Fibroblast of skin of scalp (primary cell): ENCODE measurements around the gene NEK4.
A peak's percentile ranks its signal among the peaks of the same experiment; 100 is the strongest.
"Not testable (repeated sequence)": the region's sequence is repeated elsewhere in the genome, so short reads cannot be mapped to it uniquely, and the experiment has no call there.

Experiments used
- DNase-seq: peaks from one replicate; pipeline ENCODE4 v3.0.0-alpha.2; 2013

The NEK4 gene

DNA sequence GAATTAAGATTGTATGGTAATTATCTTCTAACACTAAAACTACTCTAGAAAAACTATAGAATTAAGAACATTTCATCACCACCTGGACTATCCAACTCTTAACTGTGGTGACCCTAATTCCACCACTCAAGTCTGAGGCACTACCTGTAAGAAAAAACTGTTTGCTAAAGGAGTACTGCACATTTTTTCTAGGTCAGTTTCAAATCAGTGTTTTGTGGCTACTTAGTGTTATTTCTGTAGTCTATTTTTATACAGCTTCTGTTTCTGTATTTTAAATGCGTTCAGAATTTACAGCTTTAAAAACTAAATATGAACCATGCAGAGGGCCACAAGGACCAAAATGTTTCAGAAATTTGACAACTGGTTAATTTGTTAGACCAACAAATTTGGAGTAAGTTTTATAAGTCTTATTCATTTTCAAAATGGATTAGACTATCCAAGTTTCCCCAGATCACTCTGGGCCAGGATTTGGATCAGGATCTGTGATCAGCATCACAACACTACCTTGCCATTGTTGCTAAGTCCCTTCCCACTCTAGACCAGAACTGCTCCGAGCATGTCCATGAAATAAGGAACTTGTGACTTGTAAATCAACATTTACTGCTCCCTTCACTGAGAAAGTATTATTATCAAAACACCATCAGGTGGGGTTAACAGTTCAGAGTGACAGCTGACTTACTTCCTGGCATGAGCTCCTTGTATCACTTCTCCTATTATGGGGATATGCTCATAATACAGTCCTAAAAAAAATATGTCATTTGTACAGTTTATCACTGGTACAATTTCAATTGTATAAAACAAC lies 73.7 kb downstream of the NEK4 start:
- no peak for DNase-seq

DNA sequence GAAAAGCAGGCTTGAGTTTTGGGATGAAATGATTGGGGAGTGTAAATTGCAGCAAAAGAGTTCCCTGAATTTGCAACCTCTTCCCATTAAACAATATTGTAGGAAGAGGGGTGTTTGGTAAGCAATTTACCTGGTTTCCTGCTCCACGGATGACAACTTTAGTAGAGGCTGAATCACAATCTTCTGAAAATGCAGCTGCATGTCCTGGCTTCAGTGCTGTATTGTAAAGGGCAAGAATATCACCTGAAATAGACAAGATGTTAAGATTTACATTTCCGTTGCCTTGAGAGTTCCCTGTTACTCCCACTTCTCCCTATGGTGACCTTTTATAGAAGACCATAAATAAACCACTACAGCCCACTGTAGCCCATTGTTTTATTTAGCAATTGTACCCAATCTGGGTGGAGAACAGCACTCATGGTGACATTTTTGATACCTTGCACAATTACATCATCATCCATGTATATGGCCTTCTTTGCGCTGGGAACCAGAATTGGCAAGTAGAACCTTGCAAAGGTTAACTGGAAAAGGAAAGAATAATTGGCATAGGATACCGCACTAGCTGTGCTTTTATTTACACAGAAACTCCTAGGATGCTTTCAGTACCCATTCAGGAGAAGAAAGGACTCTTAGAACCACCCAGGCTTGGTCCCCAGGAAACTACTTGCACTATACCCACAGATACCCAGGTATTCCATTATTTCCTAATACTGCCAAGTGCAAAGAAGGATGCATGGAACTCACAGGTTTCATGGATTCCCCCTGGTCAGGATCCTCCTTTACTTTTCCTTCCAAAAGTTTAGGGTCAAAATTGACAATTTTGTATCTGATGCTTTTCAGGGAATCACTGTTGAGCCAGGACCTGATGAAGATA lies 74.7 kb downstream of the NEK4 start:
- DNase-seq, result no peak

DNA sequence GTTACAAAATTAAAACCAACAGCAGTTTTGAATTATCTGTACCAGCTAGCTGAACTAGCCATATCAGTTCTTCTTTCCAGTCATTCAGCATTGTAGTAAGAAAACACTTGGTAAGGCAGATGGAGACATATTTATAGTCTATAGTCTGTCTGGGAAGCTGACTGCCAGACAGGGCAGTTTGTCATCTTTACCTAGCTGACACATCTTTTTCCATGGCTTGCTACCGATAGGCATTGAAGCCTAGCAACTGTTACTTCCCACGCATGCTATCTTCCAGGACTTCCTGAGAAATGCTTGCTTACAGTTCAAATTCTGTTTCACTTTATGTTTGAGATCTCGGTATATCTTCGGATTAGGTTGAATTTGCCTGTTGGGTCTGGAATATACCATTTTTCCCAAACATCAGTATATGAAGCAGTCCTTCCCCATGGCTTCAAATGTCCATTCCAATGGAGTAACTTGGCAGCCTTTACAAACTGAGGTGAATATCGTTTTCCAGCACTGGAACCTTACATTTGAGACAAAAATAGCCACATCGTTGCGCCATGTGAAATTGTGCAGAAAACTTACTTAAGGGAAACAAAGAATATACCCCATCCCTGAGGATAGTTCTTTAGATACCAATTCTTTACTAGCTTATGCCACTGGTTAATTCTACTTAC lies 76.1 kb downstream of the NEK4 start:
- no peak for DNase-seq

DNA sequence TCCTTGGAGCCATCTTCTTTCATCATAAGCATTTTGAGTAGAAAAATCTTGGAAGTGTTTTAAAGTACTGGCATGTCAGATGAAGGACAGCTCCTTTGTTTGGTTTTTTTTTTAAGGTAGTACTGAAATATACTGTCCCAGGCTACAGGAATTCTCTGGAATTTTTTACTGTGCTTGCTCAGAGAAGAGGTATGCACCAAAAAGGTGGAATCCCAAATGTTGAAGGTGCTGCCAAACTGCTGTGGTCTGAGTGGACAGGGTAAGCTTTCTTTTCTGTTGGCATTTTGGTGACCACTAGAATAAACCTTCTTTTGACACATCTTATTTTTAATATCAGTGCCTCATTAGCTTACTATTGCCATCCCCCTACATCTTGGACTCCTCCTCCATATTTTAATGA lies 77.7 kb downstream of the NEK4 start:
- DNase-seq, result no peak

DNA sequence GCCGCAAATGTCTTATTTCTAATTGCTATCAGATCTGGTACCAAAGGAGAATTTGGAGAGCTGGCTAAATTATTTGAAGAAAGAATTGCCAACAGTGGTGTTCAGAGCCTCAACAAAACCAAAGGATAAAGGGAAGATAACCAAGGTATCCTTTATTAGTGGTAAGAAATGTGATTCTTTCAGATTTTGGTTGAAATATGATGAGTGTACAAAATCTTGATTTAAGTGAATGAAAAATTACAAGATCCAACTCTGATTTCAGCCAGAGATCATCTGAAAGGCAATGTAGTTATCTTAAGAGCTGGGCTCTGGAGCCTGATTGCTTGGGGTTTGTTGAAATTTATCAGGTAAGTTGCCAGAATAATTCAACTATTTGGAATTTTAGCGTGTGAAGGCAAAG lies 80.2 kb downstream of the NEK4 start:
- DNase-seq, result no peak

DNA sequence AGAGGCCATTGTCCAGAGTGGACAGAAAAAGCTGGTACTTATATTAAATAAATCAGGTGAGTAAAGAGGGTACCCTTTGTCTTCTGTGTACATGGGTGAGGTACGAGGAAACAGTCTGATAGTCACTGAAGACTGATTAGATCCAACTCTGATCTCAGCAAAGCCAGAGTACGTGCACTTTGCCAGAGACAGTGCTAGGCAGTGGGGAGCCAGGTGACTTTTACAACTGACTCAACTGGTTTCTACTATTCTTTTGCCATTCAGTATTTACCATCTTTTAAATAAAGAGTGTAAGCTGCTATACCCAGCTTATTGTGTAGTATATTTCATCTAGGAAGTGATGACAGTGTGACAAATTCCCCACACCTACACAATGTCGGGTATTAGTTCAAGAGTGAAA lies 81.6 kb downstream of the NEK4 start:
- DNase-seq, result no peak

DNA sequence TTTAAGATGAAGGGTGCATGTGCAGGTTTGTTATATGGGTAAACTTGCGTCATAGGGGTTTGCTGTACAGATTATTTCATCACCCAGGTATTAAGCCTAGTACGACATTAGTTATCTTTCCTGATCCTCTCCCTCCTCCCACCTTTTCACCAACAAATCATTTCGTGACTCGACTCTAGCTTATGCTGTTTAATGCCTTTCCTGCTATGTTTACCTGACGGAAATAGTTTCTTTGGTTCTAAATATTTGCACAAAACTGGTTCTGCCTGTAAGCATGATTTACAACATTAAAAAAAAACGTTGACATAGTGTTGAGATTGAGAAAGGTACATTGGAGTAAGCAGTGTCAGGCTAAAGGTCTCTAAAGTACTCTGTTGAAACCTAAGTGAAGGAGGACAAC lies 82.5 kb downstream of the NEK4 start:
- no peak for DNase-seq

DNA sequence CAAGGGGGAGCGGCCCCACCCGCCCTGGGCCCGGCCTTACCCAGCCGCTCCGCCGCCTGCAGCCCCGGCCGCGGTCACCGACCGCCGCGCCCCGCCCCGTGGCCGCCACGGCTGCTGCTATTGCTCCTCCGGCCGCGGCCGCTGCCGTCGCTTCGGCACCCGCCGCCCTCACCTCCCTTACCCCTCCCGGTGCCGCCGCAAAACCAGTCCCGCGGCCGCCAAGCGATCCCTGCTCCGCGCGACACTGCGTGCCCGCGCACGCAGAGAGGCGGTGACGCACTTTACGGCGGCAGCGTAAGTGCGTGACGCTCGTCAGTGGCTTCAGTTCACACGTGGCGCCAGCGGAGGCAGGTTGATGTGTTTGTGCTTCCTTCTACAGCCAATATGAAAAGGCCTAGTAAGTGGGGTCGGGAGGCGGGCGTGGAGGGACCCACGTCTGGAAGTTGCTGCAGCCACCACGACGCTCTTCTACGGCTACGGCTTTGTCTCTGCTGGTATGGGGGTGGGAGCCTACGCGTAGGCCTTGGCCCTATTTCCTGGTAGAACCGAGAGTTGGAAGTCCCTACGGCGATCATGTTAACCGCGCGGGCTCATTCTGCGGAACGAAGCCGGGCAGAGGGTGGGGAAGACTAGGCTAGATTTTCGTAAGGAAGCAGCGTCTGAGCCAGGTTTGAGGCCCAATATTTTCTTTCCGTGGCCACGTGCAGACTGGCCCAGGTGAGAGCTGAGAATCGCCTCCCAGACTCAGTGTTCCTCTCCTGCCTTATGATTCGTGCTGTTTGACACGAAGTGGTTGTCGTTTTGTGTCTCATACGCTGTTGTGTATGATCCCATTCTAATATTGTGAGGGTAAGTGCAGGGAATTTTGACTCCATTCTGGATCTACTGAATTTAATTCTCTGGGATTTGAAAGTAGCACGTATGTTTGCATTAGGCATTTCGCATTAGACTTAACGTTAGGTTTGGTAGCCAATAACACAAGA lies 84.7 kb downstream of the NEK4 start, which contains the start of the genes GNL3 and PBRM1:
GNL3 (plus strand) TSS at position 324 of the 983 bp plus-strand sequence; CDS start at position 385, 61 bp downstream.
PBRM1 (minus strand) TSS at position 205 of the 983 bp plus-strand sequence.
- peak; percentile 97 for DNase-seq

DNA sequence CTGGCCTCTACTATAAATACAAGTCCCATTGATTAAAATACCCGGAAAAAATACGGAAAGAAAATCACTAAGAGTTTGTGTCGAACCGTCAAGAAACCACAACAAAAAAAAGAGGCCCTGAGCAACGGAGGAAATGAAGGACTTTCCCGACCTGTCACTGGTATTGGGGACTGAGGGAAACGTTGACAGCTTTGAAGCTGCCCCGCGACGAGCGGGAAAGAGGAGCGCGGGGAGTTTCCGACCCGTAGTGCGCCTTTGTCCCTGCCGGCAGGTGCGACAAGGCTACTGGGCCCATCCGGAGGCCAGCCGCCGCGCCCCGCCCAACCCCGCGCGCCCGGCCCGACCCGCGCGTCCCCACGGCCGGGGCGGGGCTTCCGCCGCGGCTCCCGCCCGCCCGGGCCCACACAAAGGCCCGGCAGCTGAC lies 85.4 kb downstream of the NEK4 start:
- DNase-seq, result peak; percentile 78

DNA sequence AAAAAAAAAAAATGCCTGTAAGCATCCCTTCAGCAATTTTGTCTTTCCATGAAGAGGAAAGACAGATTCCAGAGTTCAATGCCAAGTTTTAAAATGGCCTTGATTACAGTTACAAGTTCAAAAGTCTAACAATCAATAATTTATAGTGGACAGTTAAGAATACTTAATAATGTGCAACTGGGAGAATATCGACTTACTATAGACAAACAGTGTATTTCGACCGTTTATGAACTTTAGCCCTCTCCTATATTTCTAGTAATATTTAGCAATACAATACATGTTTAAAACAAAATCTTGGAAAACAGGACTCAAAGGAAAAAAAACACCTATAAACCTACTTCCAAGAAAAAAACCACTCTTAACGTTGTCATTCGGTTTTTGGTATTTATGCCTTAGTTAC lies 86.6 kb downstream of the NEK4 start:
- no peak for DNase-seq

DNA sequence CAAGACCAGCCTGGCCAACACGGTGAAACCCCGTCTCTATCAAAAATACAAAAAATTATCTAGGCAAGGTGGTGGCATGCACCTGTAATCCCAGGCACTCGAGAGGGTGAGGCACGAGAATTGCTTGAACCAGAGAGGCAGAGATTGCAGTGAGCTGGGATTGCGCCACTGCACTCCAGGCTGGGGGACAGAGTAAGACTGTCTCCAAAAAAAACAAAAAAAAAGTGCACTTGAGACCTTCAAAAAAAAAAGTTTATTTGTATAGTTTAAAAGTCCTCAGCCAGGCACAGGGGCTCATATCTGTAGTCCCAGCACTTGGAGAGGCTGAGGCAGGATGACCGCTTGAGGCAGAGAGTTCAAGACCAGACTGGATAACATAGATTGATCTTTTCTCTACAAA lies 87.1 kb downstream of the NEK4 start:
- DNase-seq, result no peak

DNA sequence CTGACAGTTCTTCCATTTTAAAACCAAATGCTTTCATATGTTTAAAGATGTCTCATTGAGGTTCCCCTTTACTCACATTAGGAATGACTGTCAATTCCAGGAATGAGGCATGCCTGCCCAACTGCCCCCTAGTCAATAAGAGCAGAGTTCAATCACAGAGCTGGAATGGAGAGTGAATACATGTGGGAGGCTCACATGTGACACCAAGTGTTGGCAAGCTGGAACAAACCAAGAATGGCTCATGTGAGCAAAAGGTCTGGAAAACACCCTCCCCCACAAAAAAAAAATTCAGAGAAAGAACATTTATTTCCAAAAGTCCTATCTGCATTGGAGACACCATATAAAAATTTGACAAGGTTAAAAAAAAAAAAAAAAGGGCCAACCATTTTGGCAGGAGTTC lies 88.7 kb downstream of the NEK4 start:
- peak; percentile 87 for DNase-seq

DNA sequence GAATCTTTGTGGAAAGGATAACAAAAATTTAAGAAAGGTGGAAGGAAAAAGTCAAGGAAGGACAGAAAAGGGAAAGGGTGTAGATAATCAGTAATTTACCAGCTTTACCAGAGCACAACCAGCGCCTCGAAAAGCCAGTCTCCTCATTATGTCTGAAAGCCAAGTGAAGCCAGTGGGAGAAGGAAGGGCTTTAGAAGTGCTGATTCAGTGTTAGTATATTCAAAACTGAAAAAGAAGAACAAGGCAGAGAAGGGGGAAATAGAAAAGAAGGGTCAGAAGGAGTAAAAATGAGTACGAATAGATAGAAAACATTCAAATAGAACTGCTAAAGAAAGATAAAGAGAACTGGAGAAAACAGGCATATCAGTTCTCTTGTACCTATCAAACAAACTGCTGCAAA lies 89.1 kb downstream of the NEK4 start:
- DNase-seq, result no peak

DNA sequence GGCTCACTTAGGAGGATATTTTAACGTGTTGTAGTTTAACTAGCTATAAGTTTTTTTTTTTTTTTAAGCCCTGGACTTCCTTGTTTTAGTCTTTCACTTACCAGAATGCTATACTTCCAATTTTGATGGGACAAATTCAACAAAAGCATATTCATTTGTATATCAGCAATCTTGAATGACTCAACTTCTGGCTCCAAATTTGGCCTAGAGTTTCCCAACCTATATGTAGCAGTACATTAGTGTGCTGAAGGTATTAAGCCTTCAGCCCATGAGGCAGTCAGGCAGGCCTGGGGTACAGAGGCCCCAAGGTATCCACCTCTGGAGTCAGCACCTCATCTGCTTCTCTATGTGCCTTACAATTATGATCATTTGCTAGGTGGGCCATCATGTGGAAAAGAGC lies 90.9 kb downstream of the NEK4 start:
- no peak for DNase-seq

DNA sequence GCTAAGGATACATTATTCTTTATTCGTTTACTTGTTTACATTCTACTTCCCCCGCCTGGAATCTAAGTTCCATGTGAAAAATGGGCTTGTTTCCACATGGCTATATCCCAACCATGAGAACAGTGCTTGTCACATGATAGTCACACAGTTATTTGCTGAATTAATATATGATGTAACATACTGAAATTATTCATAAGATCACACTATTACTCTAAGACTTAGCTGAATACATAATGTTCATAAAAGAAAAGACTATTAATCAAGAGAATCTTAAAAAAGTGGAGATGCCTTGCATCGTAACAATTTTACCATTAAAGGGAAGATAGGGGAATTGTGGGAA lies 91.6 kb downstream of the NEK4 start:
- peak; percentile 81 for DNase-seq

DNA sequence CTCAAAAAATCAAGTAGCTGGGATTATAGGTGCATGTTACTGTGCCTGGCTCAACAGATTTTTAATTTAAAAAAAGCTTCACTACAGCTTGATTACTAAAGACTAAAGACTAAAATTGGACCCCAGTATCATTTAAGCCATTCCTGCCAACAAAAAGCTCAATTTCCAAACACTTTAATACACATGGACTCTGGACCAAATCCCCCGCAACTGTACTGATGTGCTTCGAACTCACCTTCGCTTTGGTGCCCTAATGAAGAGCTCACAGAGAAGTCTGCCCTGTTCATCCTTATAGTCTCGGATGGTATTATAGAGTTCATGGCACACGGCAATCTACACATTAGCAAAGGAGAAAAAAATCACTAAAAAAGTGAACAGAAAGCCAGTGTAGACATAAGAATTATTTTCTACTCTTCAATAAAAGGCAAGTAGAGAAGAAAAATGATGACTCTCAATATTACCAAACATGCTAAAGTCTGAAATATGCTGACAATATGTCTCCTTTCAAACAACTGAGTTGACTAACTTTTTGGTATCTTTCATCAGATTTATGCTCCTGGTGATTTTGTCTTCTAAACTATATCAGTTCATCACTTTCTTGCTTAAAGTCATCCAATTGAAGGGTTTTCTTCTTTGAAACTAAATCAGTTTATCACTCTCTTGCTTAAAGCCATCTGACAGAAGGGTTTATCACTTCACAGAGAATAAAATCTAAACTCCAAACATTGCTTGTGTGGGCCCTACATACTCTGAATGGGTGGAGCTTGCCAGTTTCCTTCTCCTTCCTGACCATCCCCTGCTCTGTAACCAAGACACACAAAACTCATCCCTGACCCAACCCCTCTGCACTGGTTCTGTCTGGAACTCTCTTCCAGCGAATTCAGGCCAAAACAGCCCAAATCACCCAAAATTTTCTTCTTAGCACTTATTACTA lies 92.2 kb downstream of the NEK4 start:
- no peak for DNase-seq

DNA sequence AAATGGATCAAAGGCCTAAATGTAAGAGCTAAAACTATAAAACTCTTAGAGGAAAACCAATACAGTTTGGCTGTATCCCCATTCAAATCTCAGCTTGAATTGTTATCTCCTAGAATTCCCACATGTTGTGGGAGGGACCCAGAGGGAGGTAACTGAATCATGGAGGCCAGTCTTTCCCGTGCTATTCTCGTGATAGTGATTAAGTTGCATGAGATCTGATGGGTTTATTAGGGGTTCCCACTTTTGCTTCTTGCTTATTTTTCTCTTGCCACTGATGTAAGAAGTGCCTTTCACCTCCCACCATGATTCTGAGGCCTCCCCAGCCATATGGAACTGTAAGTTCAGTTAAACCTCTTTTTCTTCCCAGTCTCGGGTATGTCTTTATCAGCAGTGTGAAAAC lies 94.5 kb downstream of the NEK4 start:
- DNase-seq, result not testable (repeated sequence)

DNA sequence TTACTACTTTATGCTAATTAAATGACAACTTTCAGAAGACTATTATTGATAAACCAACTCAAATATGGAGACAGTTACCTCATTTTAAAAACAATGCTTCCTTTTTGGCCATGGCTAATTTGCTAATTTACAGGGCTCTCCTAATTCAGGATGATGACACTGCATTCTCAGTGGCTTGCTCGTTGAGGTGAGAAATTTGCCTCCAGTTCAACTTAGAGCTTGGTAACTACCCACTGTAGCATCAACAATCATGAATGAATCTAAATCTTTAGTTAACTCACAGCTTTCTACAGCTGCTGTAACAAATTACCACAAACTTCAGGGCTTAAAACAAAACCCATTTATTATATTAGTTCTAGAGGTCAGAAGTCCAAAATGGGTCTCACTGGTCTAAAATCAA lies 99.1 kb downstream of the NEK4 start:
- no peak for DNase-seq

DNA sequence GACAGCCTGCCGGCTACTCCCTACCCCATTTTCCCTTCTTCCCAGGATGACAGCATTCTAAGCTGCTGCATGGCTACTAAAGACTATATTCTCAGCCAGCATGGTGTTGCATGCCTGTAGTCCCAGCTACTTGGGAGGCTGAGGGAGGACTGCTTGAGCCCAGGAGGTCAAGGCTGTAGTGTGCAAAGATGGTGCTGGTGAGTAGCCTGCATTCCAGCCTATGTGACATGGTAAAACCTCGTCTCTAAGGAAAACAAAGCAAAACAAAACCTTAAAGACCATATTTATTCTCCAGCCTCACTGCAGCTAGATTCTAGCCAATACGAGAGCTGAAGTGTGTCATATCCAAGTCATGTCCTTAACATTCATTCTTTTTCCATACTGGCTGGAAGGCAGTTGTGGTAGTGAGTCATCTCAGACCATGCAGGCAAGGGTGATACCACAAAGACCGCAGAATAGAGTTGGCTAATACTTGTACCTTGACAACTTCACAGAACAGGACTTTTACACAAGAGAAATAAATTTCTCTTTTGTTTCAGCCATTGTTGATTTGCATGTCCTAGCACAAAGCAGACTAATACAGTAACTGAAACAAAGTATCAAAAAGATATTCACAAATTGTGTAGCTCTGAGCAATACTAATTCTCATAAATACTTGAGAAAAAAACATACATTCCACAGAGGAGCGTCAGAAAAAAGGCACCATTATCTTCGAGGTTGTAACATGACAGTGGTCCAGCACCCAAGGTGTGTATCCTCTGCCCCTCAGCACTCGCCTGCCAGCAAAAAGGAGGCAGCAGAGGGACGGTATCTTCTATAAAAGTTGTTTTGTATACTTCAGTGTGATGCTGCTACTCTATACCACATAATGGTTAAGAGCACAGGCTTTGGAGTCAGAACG lies 99.9 kb downstream of the NEK4 start:
- DNase-seq, result peak; percentile 100

DNA sequence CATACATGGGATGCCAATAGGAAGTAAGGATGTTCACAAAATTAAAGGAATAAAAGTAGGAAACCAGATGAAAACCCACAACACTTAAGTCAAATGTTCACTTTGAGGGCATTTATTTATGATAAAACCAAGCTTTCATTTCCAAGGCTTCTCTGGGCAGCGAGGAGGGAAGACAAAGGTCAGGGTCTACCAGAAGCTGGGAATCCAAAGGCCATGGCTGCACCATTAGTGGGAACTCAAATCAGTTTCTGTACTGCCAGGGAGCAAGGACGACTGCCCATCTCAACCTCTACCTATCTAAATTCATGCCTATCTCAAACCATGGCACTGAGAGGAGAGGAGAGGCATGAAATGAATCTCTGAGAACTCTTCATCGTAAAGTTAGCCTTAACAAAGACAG lies 107.6 kb downstream of the NEK4 start:
- DNase-seq, result no peak
